ENCODE results near the gene CNOT11. TPM values are rescaled to one million over a fixed set of nuclear protein-coding genes. Genes with fewer than 3 reads are reported as not detected.

CNOT11 gene
- total and polyA plus RNA-seq, 2 of the 13 experiments (the other 11 are each of a cell fraction or from before 2014, with no cell fraction given) = 114 to 209 TPM

- TF ChIP-seq ZBTB40 (IDR thresholded peaks at IDR 0.05) (no peak), ZBTB40 (CRISPR knock-in tag; IDR thresholded peaks at IDR 0.05) (no peak), SNAPC4 (CRISPR knock-in tag; IDR thresholded peaks at IDR 0.05) (no peak), ZNF674 (CRISPR knock-in tag; IDR thresholded peaks at IDR 0.05; ENCODE audit: low read depth) (no peak), ERF (CRISPR knock-in tag; IDR thresholded peaks at IDR 0.05) (no peak), YEATS2 (CRISPR knock-in tag; IDR thresholded peaks at IDR 0.05; ENCODE audit: borderline replicate concordance) (no peak), ZFP37 (CRISPR knock-in tag; IDR thresholded peaks at IDR 0.05; ENCODE audit: borderline replicate concordance) (no peak)
These were observed 52.3 kb downstream of the CNOT11 start (continued) for GRCh38 chr2:101305035-101305434.

Data from HepG2 (cell line).